SK-N-SH (cell line): ENCODE data around the gene HSF5. TPM values are rescaled to one million over a fixed set of nuclear protein-coding genes. Genes with fewer than 3 reads are reported as not detected.
"Not testable (repeated sequence)": the region's sequence is repeated elsewhere in the genome, so short reads cannot be mapped to it uniquely, and the experiment has no call there.

ENCODE experiments used
- CTCF ChIA-PET: fragments of 300-600, 350-600 bp; formaldehyde crosslinking; extraction: SDS; loops from one replicate; lab custom pipeline; 2021; lab: Yijun Ruan, JAX
- POLR2A ChIA-PET: fragments of 350-600 bp; sonication (Branson Sonifier 250); formaldehyde crosslinking; extraction: SDS; loops from one replicate; lab custom pipeline; 2020; ENCODE audit warnings: antibody characterized with exemption, inconsistent platforms; lab: Yijun Ruan, JAX
- DNase-seq: peaks from one replicate; pipeline ENCODE4 v3.0.0; 2012
- H2AFZ ChIP-seq: fragments of 200-600 bp; sonication (generic); 2 replicates; pipeline ENCODE4 v1.8.1; 2016; ENCODE audit warnings: antibody characterized with exemption, mild to moderate bottlenecking, low read depth
- H3F3A ChIP-seq: fragments of 200-600 bp; sonication (generic); replicated peaks from 2 replicates; pipeline ENCODE3; 2016; ENCODE audit warnings: antibody characterized with exemption, mild to moderate bottlenecking; ENCODE audit not compliant: insufficient read depth
- H3K27ac ChIP-seq, 2 experiments: fragments of 200-500 bp in 1 of 2; fragments of 200-600 bp in 1 of 2; sonication (Bioruptor generic) in 1 of 2; sonication (generic), shearing (Covaris generic) in 1 of 2; 2 replicates each; pipeline versions ENCODE4 v1.5.1 to v1.6.1; 2014 to 2016; ENCODE audit warnings: low read depth in 2 of 2, inconsistent platforms in 1 of 2, low read length in 1 of 2, mild to moderate bottlenecking in 1 of 2, mixed read lengths in 1 of 2
- H3K27me3 ChIP-seq: fragments of 200-600 bp; sonication (generic), shearing (Covaris generic); 2 replicates; pipeline ENCODE4 v1.6.1; 2016; ENCODE audit warnings: mixed run types; ENCODE audit not compliant: insufficient read depth
- H3K36me3 ChIP-seq, 2 experiments: fragments of 200-500 bp in 1 of 2; fragments of 200-600 bp in 1 of 2; sonication (Bioruptor generic) in 1 of 2; sonication (generic) in 1 of 2; replicated peaks in 1 of 2; 2 replicates each; pipeline versions ENCODE3 to v1.5.1; 2014 to 2016; ENCODE audit warnings: low read length in 1 of 2, mild to moderate bottlenecking in 1 of 2; ENCODE audit not compliant: insufficient read depth in 2 of 2, control insufficient read depth in 1 of 2
- H3K4me1 ChIP-seq, 2 experiments: fragments of 200-500 bp in 1 of 2; fragments of 200-600 bp in 1 of 2; sonication (Bioruptor generic) in 1 of 2; sonication (generic), shearing (Covaris generic) in 1 of 2; 2 replicates each; pipeline versions ENCODE4 v1.5.1 to v1.6.1; 2014 to 2016; ENCODE audit warnings: low read depth in 1 of 2, low read length in 1 of 2, mixed run types in 1 of 2; ENCODE audit not compliant: insufficient read depth in 2 of 2, control insufficient read depth in 1 of 2
- H3K4me2 ChIP-seq: fragments of 200-600 bp; sonication (generic), shearing (Covaris generic); 2 replicates; pipeline ENCODE4 v1.6.1; 2017; ENCODE audit warnings: mixed run types
- H3K4me3 ChIP-seq, 2 experiments: fragments of 200-500 bp in 1 of 2; fragments of 200-600 bp in 1 of 2; sonication (Bioruptor generic) in 1 of 2; sonication (generic), shearing (Covaris generic) in 1 of 2; 2 replicates each; pipeline versions ENCODE4 v1.5.1 to v1.8.1; 2014 to 2016; ENCODE audit warnings: low read depth in 2 of 2, inconsistent platforms in 1 of 2, low read length in 1 of 2, mild to moderate bottlenecking in 1 of 2, mixed read lengths in 1 of 2, moderate library complexity in 1 of 2
- H3K79me2 ChIP-seq: fragments of 200-600 bp; sonication (generic); 2 replicates; pipeline ENCODE4 v1.8.1; 2017; ENCODE audit warnings: mild to moderate bottlenecking; ENCODE audit not compliant: insufficient read depth
- H3K9ac ChIP-seq: fragments of 200-600 bp; sonication (generic); 2 replicates; pipeline ENCODE4 v1.6.1; 2017; ENCODE audit warnings: mixed run types
- H3K9me2 ChIP-seq: fragments of 200-600 bp; sonication (generic); 2 replicates; pipeline ENCODE4 v1.6.1; 2017; ENCODE audit warnings: mixed run types
- H3K9me3 ChIP-seq: fragments of 200-600 bp; sonication (generic); 2 replicates; pipeline ENCODE4 v1.6.1; 2017; ENCODE audit warnings: mixed run types, mild to moderate bottlenecking, moderate library complexity
- H4K20me1 ChIP-seq: fragments of 200-600 bp; sonication (generic); 2 replicates; pipeline ENCODE4 v1.6.1; 2017; ENCODE audit warnings: mild to moderate bottlenecking, mixed run types; ENCODE audit not compliant: insufficient read depth
- CHD2 ChIP-seq: fragments of 150-350 bp; IDR thresholded peaks from 2 replicates; pipeline ENCODE4 v1.6.1; 2018; ENCODE audit warnings: low read length; ENCODE audit not compliant: partially characterized antibody
- ELF1 ChIP-seq: IDR thresholded peaks from 2 replicates; pipeline ENCODE4 v1.4.0; 2012
- EP300 ChIP-seq, 2 experiments: IDR thresholded peaks; 2 replicates each; pipeline versions ENCODE4 v1.4.0 to v1.6.1; 2012; ENCODE audit warnings: borderline replicate concordance in 1 of 2, low read depth in 1 of 2, low read length in 1 of 2
- EZH2phosphoT487 ChIP-seq: fragments of 200-600 bp; sonication (generic); IDR thresholded peaks from 2 replicates; pipeline ENCODE4 v1.6.1; 2017; ENCODE audit warnings: low read depth, mixed run types, mild to moderate bottlenecking, antibody characterized with exemption, moderate library complexity, borderline replicate concordance
- FOSL2 ChIP-seq: IDR thresholded peaks from 2 replicates; pipeline ENCODE4 v1.4.0; 2012; ENCODE audit warnings: low read depth, mild to moderate bottlenecking, moderate library complexity, borderline replicate concordance
- FOXM1 ChIP-seq: IDR thresholded peaks from 2 replicates; pipeline ENCODE4 v1.4.0; 2012; ENCODE audit warnings: low read depth, mild to moderate bottlenecking
- JUND ChIP-seq: IDR thresholded peaks from 2 replicates; pipeline ENCODE4 v1.4.0; 2012
- RFX5 ChIP-seq: IDR thresholded peaks from 2 replicates; pipeline ENCODE4 v1.6.1; 2012; ENCODE audit warnings: mild to moderate bottlenecking, improper control_type of control experiment, low read length
- RXRA ChIP-seq: IDR thresholded peaks from 2 replicates; pipeline ENCODE4 v1.4.0; 2012; ENCODE audit warnings: low read depth, mild to moderate bottlenecking, borderline replicate concordance
- TCF12 ChIP-seq: IDR thresholded peaks from 2 replicates; pipeline ENCODE4 v1.4.0; 2012
- TEAD4 ChIP-seq: IDR thresholded peaks from 2 replicates; pipeline ENCODE4 v1.4.0; 2012; ENCODE audit warnings: mild to moderate bottlenecking, borderline replicate concordance; ENCODE audit not compliant: insufficient read depth
- WGBS: methylation state at CpG from one replicate; pipeline ENCODE4 v1.1.6; 2017; ENCODE audit warnings: low lambda C conversion rate; 5-methylcytosine and 5-hydroxymethylcytosine counted together
- polyA plus RNA-seq, 3 experiments: library from polyadenylated mRNA; depleted of rRNA; stranded (reverse); fragments of >200 nt; gene quantifications; 2 replicates each; pipeline ENCODE4 v1.2.3, GENCODE V29; 2012
- TF ChIP-seq, protein P1 (sequence below): fragments of 150-350 bp; IDR thresholded peaks from 2 replicates; pipeline ENCODE4 v1.6.1; 2017; ENCODE audit warnings: antibody characterized with exemption, low read length, low read depth, borderline replicate concordance
- TF ChIP-seq, protein P2 (sequence below): IDR thresholded peaks from 2 replicates; pipeline ENCODE4; 2012
- TF ChIP-seq, protein P3 (sequence below): IDR thresholded peaks from 2 replicates; pipeline ENCODE4 v1.4.0; 2012; ENCODE audit warnings: low read depth, borderline replicate concordance
- TF ChIP-seq, protein P4 (sequence below): fragments of 150-350 bp; IDR thresholded peaks from 2 replicates; pipeline ENCODE4 v1.6.1; 2016; ENCODE audit warnings: mild to moderate bottlenecking, low read depth, low read length
- TF ChIP-seq, protein P5 (sequence below): IDR thresholded peaks from 2 replicates; pipeline ENCODE4 v1.4.0; 2012; ENCODE audit warnings: low read depth

The HSF5 gene
- polyA plus RNA-seq, 1 of the 3 experiments (the other 2 are of a cell fraction), result not detected

DNA sequence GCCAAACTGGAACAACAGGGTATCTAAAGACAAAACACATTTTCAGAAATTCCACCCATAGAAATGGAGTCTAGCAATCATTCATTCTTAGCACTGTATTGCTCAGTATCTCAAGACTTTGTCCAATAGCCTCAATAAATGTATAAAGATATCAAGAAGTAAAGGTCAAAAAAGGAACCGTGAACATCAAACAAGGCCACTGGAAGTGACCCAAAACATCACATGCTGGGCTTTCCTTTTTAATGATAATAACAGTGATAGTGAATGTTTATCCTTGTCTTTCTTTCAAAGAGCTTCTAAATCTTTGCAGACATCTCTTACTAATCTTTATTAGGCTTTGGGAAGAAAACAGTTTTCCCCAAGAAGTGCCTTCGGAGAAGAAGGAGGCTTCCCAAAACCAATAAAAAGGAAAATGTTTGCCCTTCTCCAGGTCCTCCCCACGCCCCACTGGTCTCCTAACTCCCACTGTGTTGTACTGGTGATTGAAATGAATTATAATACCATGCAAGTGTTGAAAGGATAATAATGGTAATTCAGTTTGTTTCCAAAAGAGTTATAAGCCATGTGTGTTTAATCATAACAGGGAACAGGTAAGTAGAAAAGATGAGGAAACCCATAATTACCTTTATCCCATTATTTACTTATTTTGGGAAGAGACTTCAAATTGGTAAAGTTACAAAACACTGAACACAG lies 89.5 kb downstream of the HSF5 start (continued):
- no peak for TF ChIP-seq EZH2phosphoT487

DNA sequence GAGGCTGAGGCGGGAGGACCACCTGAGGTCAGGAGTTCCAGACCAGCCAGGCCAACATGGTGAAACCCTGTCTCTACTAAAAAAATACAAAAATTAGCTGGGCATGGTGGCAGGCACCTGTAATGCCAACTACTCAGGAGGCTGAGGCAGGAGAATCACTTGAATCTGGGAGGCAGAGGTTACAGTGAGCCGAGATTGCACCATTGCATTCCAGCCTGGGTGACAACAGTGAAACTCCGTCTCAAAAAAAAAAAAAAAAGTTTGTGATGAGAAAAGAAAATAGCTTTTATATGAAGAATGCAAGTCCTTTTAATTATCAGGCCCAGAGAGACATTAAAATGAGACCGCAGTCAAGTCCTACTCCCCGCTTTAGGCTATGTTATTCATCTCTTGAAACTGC lies 90.8 kb downstream of the HSF5 start:
- H3K4me1 ChIP-seq, H4K20me1 ChIP-seq, H3K4me2 ChIP-seq, H3K9me3 ChIP-seq, H3K9me2 ChIP-seq, H3K4me3 ChIP-seq, DNase-seq, H3K27ac ChIP-seq, H3K79me2 ChIP-seq, H3K36me3 ChIP-seq, POLR2A ChIA-PET, H2AFZ ChIP-seq, H3K9ac ChIP-seq, H3F3A ChIP-seq: not testable (repeated sequence)
- WGBS, result 28% methylated on average over 5 of the region's 5 CpGs
- peaks cover 54% of the 10 kb centered on the region for H3K27me3 ChIP-seq
- CTCF ChIA-PET, result interaction anchor here (0.6 to 2.5 kb wide), 6 partner anchors 8 to 198 kb away, joined by 3 to 12 read pairs (median 4); partner anchors contain the start of gene RNF43

DNA sequence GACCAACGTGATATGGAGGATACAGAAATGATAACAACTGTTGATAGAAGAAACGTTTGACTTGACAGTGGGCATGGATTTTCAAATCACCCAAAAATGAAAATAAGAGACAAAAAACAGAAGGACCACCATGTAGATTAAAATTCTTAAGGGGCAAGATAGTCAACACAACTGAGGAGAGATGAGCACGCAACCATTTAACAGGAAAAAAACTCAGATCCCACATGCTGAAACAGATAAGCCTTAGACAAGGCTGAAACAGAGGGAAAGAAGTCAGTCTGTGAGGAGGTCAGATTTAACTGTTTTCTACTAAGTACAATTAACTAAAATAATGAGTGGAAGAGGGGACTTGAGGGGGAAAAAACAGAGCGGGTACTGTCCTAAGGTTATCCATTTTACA lies 92.0 kb downstream of the HSF5 start:
- ChIA-PET CTCF (interaction anchor here (1.5 to 2.5 kb wide), 5 partner anchors 12 to 146 kb away, joined by 4 to 12 read pairs (median 5); partner anchors contain the start of gene RNF43), POLR2A (no interaction called here)
- TF ChIP-seq ELF1, result no peak
- TF ChIP-seq FOXM1, result no peak
- TF ChIP-seq RFX5, result no peak
- TF ChIP-seq EP300 (IDR thresholded peaks at IDR 0.05; ENCODE audit: borderline replicate concordance in 1 of 2, low read depth in 1 of 2, low read length in 1 of 2), result no peak
- no peak for TF ChIP-seq JUND
- TF ChIP-seq, protein P1, sequence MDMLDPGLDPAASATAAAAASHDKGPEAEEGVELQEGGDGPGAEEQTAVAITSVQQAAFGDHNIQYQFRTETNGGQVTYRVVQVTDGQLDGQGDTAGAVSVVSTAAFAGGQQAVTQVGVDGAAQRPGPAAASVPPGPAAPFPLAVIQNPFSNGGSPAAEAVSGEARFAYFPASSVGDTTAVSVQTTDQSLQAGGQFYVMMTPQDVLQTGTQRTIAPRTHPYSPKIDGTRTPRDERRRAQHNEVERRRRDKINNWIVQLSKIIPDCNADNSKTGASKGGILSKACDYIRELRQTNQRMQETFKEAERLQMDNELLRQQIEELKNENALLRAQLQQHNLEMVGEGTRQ, result no peak
- TF ChIP-seq, protein P2, sequence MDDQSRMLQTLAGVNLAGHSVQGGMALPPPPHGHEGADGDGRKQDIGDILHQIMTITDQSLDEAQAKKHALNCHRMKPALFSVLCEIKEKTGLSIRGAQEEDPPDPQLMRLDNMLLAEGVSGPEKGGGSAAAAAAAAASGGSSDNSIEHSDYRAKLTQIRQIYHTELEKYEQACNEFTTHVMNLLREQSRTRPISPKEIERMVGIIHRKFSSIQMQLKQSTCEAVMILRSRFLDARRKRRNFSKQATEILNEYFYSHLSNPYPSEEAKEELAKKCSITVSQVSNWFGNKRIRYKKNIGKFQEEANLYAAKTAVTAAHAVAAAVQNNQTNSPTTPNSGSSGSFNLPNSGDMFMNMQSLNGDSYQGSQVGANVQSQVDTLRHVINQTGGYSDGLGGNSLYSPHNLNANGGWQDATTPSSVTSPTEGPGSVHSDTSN, result no peak
- TF ChIP-seq, protein P3, sequence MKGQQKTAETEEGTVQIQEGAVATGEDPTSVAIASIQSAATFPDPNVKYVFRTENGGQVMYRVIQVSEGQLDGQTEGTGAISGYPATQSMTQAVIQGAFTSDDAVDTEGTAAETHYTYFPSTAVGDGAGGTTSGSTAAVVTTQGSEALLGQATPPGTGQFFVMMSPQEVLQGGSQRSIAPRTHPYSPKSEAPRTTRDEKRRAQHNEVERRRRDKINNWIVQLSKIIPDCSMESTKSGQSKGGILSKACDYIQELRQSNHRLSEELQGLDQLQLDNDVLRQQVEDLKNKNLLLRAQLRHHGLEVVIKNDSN, result no peak
- no peak for TF ChIP-seq RXRA
- TF ChIP-seq, protein P4, sequence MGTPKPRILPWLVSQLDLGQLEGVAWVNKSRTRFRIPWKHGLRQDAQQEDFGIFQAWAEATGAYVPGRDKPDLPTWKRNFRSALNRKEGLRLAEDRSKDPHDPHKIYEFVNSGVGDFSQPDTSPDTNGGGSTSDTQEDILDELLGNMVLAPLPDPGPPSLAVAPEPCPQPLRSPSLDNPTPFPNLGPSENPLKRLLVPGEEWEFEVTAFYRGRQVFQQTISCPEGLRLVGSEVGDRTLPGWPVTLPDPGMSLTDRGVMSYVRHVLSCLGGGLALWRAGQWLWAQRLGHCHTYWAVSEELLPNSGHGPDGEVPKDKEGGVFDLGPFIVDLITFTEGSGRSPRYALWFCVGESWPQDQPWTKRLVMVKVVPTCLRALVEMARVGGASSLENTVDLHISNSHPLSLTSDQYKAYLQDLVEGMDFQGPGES, result no peak
- TF ChIP-seq CHD2, result no peak
- no peak for TF ChIP-seq TCF12
- TF ChIP-seq TEAD4, result no peak
- TF ChIP-seq FOSL2, result no peak
- TF ChIP-seq, protein P5, sequence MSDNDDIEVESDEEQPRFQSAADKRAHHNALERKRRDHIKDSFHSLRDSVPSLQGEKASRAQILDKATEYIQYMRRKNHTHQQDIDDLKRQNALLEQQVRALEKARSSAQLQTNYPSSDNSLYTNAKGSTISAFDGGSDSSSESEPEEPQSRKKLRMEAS, result no peak
- no peak for TF ChIP-seq EZH2phosphoT487
- Histone ChIP-seq H3K27ac (no peak overlapping the region), H3K36me3 (no peaks in the 10 kb centered on the region), H3K27me3 (peaks cover 67% of the 10 kb centered on the region), H3K9ac (no peak overlapping the region), H3K9me2 (no peaks in the 10 kb centered on the region), H3K4me2 (no peak overlapping the region), H3K4me1 (peaks cover 0 to 7% of the 10 kb centered on the region in 2 experiments; a peak in 2 of 4 replicates), H2AFZ (no peak overlapping the region), H3F3A (no peaks in the 10 kb centered on the region), H4K20me1 (no peaks in the 10 kb centered on the region), H3K9me3 (no peaks in the 10 kb centered on the region), H3K4me3 (no peak overlapping the region), H3K79me2 (no peaks in the 10 kb centered on the region)
- DNase-seq, result no peak
- 13% methylated on average over 4 of the region's 4 CpGs for WGBS
